Nephron (organoid): ENCODE measurements around the gene THOC5.

Source experiments
- H3K27ac Mint-ChIP-seq, 3 experiments: 2 replicates each; pipeline ENCODE4 v1.8.0; 2020; ENCODE audit warnings: mixed read lengths in 3 of 3, mild to moderate bottlenecking in 2 of 3, moderate library complexity in 1 of 3
- H3K27me3 Mint-ChIP-seq: 2 replicates; pipeline ENCODE4 v1.8.0; 2021; ENCODE audit warnings: low read depth, mild to moderate bottlenecking, moderate library complexity, mixed read lengths
- H3K36me3 Mint-ChIP-seq: 2 replicates; pipeline ENCODE4 v1.8.0; 2020; ENCODE audit warnings: low read depth, mixed read lengths
- H3K4me1 Mint-ChIP-seq: 2 replicates; pipeline ENCODE4 v1.8.0; 2020; ENCODE audit warnings: mixed read lengths
- H3K4me3 Mint-ChIP-seq, 3 experiments: 2 replicates each; pipeline ENCODE4 v1.8.0; 2020; ENCODE audit warnings: mild to moderate bottlenecking in 3 of 3, mixed read lengths in 3 of 3, moderate library complexity in 2 of 3
- H3K9me3 Mint-ChIP-seq: 2 replicates; pipeline ENCODE4 v1.8.0; 2020; ENCODE audit warnings: mixed read lengths
- CTCF ChIP-seq, 3 experiments: fragments of 200-600 bp; sonication (generic); IDR thresholded peaks; one replicate each; pipeline ENCODE4 v1.5.0; 2021; ENCODE audit warnings: antibody characterized with exemption in 3 of 3; ENCODE audit not compliant: unreplicated experiment in 3 of 3

The THOC5 gene

DNA sequence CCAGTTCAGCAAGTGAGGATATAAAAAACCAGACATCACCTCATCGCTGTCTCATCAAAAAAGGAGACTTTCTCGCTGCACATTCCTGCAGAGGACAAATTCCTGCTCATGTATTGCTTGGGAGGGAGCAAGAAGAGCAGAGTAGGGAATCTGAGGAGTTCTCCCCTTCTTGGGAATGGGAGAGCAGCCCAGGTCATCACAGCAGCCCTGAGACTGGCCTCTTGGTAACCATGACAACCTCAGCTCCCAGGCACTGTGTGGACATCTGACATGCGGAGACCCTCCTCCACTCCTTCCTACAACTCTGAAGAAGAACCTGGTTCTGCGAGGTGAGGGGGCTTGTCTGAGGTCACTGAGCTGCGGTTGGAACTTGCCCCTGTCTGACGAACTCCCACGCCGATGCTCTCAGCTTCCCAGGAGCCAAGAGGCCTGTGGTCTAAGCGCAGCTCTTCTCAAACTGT lies 97.3 kb downstream of the THOC5 start:
- Mint-ChIP-seq H3K9me3 (no peaks in the 10 kb centered on the region), H3K36me3 (no peaks in the 10 kb centered on the region), H3K4me3 (peak overlapping the region in 1 of 3 experiments; percentile 8), H3K27ac (peak overlapping the region; percentile 86 to 97 (median 95)), H3K27me3 (no peaks in the 10 kb centered on the region), H3K4me1 (peaks cover 23% of the 10 kb centered on the region)
- no peak for TF ChIP-seq CTCF (IDR thresholded peaks at IDR 0.05; ENCODE audit: unreplicated experiment in 3 of 3)
